Dermis microvascular lymphatic vessel endothelial cell (primary cell): Measurements from ENCODE around the gene DRC7. TPM values are rescaled to one million over a fixed set of nuclear protein-coding genes. Genes with fewer than 3 reads are reported as not detected.
A peak's percentile ranks its signal among the peaks of the same experiment; 100 is the strongest.

Source experiments
- DNase-seq, 2 donors: peaks; one replicate each; pipeline versions ENCODE4 v3.0.0 to v3.0.0-alpha.2; 2010; ENCODE audit warnings: low read depth in 2 of 2
- total RNA-seq: library from RNA; depleted of rRNA; stranded (reverse); fragments of >200 nt; gene quantifications from 2 replicates; pipeline ENCODE4 v1.2.1, GENCODE V29; 2014

Gene DRC7
- total RNA-seq, 1 donor from 2014 or later: 0.26 TPM

GRCh38 chr16:57676553-57677085 is 18.0 kb upstream of the DRC7 start:
- DNase-seq: no peak

- DNase-seq: peak; percentile 70 to 93
Observed at GRCh38 chr16:57677622-57678369, 16.8 kb upstream of the DRC7 start.

- DNase-seq: no peak
Observed at GRCh38 chr16:57679016-57679415, 15.6 kb upstream of the DRC7 start.

- DNase-seq: no peak
Observed at GRCh38 chr16:57679767-57680482, 14.7 kb upstream of the DRC7 start.

GRCh38 chr16:57680842-57681375 is 13.7 kb upstream of the DRC7 start:
- DNase-seq: no peak

- DNase-seq: no peak
Observed at GRCh38 chr16:57681950-57682728, 12.5 kb upstream of the DRC7 start.

GRCh38 chr16:57682809-57683635 is 11.6 kb upstream of the DRC7 start:
- no peak for DNase-seq

GRCh38 chr16:57683636-57684545 is 10.7 kb upstream of the DRC7 start:
- no peak for DNase-seq

- DNase-seq: no peak
Observed at GRCh38 chr16:57684626-57685358, 9.8 kb upstream of the DRC7 start.

- no peak for DNase-seq
Observed at GRCh38 chr16:57685633-57686032, 9.0 kb upstream of the DRC7 start.

GRCh38 chr16:57686577-57686976 is 8.0 kb upstream of the DRC7 start:
- DNase-seq: no peak

GRCh38 chr16:57687363-57687929 is 7.2 kb upstream of the DRC7 start:
- no peak for DNase-seq

- no peak for DNase-seq
Observed at GRCh38 chr16:57688487-57688986, 6.1 kb upstream of the DRC7 start.

- no peak for DNase-seq
Observed at GRCh38 chr16:57688987-57689761, 5.4 kb upstream of the DRC7 start.

- DNase-seq: peak in 1 of 2 donors; percentile 19
Observed at GRCh38 chr16:57689762-57690558, 4.6 kb upstream of the DRC7 start.

GRCh38 chr16:57690782-57691471 is 3.7 kb upstream of the DRC7 start:
- no peak for DNase-seq
